Calu3 (cell line): ENCODE data around the gene HCST. TPM values are rescaled to one million over a fixed set of nuclear protein-coding genes. Genes with fewer than 3 reads are reported as not detected.

Source experiments
- BruUV-seq: library from RNA; stranded (reverse); fragments of 400-500 nt; replicated peaks from 2 replicates; lab custom pipeline; 2021; lab: Mats Ljungman, UMichigan
- CTCF ChIA-PET: fragments of 300-600 bp; sonication (Branson Sonifier 250); formaldehyde crosslinking; loops from one replicate; lab custom pipeline; 2022; ENCODE audit warnings: antibody characterized with exemption; lab: Charles Lee
- DNase-seq: peaks from one replicate; pipeline ENCODE4 v3.0.0; 2022
- H3K27ac Mint-ChIP-seq: one replicate; pipeline ENCODE4 v1.8.0; 2022; ENCODE audit warnings: mixed read lengths; ENCODE audit not compliant: unreplicated experiment
- H3K27me3 Mint-ChIP-seq: one replicate; pipeline ENCODE4 v1.8.0; 2022; ENCODE audit warnings: mixed read lengths; ENCODE audit not compliant: unreplicated experiment
- H3K36me3 Mint-ChIP-seq: one replicate; pipeline ENCODE4 v1.8.0; 2022; ENCODE audit warnings: mild to moderate bottlenecking, moderate library complexity, mixed read lengths; ENCODE audit not compliant: insufficient read depth, unreplicated experiment
- H3K4me1 Mint-ChIP-seq: one replicate; pipeline ENCODE4 v1.8.0; 2022; ENCODE audit warnings: mild to moderate bottlenecking, low read depth, mixed read lengths; ENCODE audit not compliant: unreplicated experiment
- H3K4me3 Mint-ChIP-seq: one replicate; pipeline ENCODE4 v1.8.0; 2022; ENCODE audit warnings: mild to moderate bottlenecking, low read depth, moderate library complexity, mixed read lengths; ENCODE audit not compliant: unreplicated experiment
- H3K9me3 Mint-ChIP-seq: one replicate; pipeline ENCODE4 v1.8.0; 2022; ENCODE audit warnings: low read depth, mixed read lengths; ENCODE audit not compliant: unreplicated experiment
- CTCF ChIP-seq: fragments of 200-600 bp; IDR thresholded peaks from one replicate; pipeline ENCODE4 v1.8.0; 2022; ENCODE audit warnings: antibody characterized with exemption; ENCODE audit not compliant: unreplicated experiment
- intact Hi-C: fragments of 100-400 bp; cut with micrococcal nuclease; formaldehyde crosslinking; loops from one replicate; pipeline ENCODE4 v1.10.0; 2022; ENCODE audit not compliant: unreplicated experiment
- total RNA-seq: library from RNA; stranded (reverse); gene quantifications from 2 replicates; pipeline ENCODE4 v1.2.3, GENCODE V29; 2022

The HCST gene
- total RNA-seq, 1 experiment from 2014 or later = not detected

GRCh38 chr19:35871611-35872010 is 30.7 kb upstream of the HCST start:
- H3K4me3 Mint-ChIP-seq = no peak overlapping the region
- H3K27me3 Mint-ChIP-seq = peaks cover 66% of the 10 kb centered on the region
- intact Hi-C loops = loop anchor here (2.0 kb wide), 1 partner anchor 47 kb away; no protein-coding TSS in a partner anchor
- BruUV-seq = no TSS peak
- peaks cover 17% of the 10 kb centered on the region for H3K36me3 Mint-ChIP-seq
- DNase-seq = no peak
- CTCF ChIA-PET = no interaction called here
- no peak for TF ChIP-seq CTCF
- H3K9me3 Mint-ChIP-seq = no peaks in the 10 kb centered on the region
- H3K4me1 Mint-ChIP-seq = peaks cover 13% of the 10 kb centered on the region
- H3K27ac Mint-ChIP-seq = no peak overlapping the region

- peaks cover 66% of the 10 kb centered on the region for H3K27me3 Mint-ChIP-seq
- no peaks in the 10 kb centered on the region for H3K9me3 Mint-ChIP-seq
- intact Hi-C loops = loop anchor here (2.0 kb wide), 1 partner anchor 47 kb away; no protein-coding TSS in a partner anchor
- no peak overlapping the region for H3K27ac Mint-ChIP-seq
- peaks cover 17% of the 10 kb centered on the region for H3K36me3 Mint-ChIP-seq
- TF ChIP-seq CTCF = no peak
- H3K4me1 Mint-ChIP-seq = peaks cover 13% of the 10 kb centered on the region
- CTCF ChIA-PET = no interaction called here
- no peak overlapping the region for H3K4me3 Mint-ChIP-seq
- DNase-seq = no peak
- no TSS peak for BruUV-seq
Observed at GRCh38 chr19:35872180-35872579, 30.1 kb upstream of the HCST start.

- peaks cover 7% of the 10 kb centered on the region for H3K36me3 Mint-ChIP-seq
- no peak overlapping the region for H3K4me3 Mint-ChIP-seq
- H3K9me3 Mint-ChIP-seq = no peaks in the 10 kb centered on the region
- H3K4me1 Mint-ChIP-seq = peaks cover 11% of the 10 kb centered on the region
- no peak for TF ChIP-seq CTCF
- intact Hi-C loops = no loop called here
- no peak for DNase-seq
- CTCF ChIA-PET = no interaction called here
- BruUV-seq = no TSS peak
- H3K27ac Mint-ChIP-seq = no peak overlapping the region
- peaks cover 67% of the 10 kb centered on the region for H3K27me3 Mint-ChIP-seq
Observed at GRCh38 chr19:35874392-35874930, 27.9 kb upstream of the HCST start.

- Mint-ChIP-seq H3K27me3 (peaks cover 54% of the 10 kb centered on the region), H3K36me3 (no peaks in the 10 kb centered on the region), H3K4me1 (peaks cover 7% of the 10 kb centered on the region), H3K27ac (no peak overlapping the region), H3K9me3 (no peaks in the 10 kb centered on the region), H3K4me3 (no peak overlapping the region)
- BruUV-seq = no TSS peak
- no peak for DNase-seq
- CTCF ChIA-PET = interaction anchor here (0.6 to 1.6 kb wide), 4 partner anchors 11 to 113 kb away, joined by 3 to 11 read pairs (median 5); partner anchors contain the start of gene APLP1
- TF ChIP-seq CTCF = no peak
- intact Hi-C loops = no loop called here
Observed at GRCh38 chr19:35879068-35879467, 23.3 kb upstream of the HCST start.
